Panc1 (cell line): ENCODE data around the gene R3HDM4. TPM values are rescaled to one million over a fixed set of nuclear protein-coding genes. Genes with fewer than 3 reads are reported as not detected.

ENCODE experiments used
- ATAC-seq: fragments of 200-7000 bp; cut with Tn5 transposase; 2 replicates; pipeline ENCODE4 v1.9.1; 2020; ENCODE audit warnings: mild to moderate bottlenecking, moderate library complexity
- BruUV-seq: library from RNA; stranded (reverse); fragments of 400-500 nt; replicated peaks from 2 replicates; lab custom pipeline; 2021; lab: Mats Ljungman, UMichigan
- CTCF ChIA-PET: fragments of 300-600 bp; sonication (Branson Sonifier 250); formaldehyde crosslinking; loops from one replicate; lab custom pipeline; 2022; ENCODE audit warnings: antibody characterized with exemption; lab: Charles Lee
- POLR2A ChIA-PET: fragments of 300-600 bp; sonication (Branson Sonifier 250); formaldehyde crosslinking; loops from one replicate; lab custom pipeline; 2022; ENCODE audit warnings: antibody characterized with exemption; lab: Charles Lee
- DNase-seq: peaks from one replicate; pipeline ENCODE4 v3.0.0-alpha.2; 2010; ENCODE audit warnings: low read depth, low spot score
- H3K27ac ChIP-seq: 2 replicates; pipeline ENCODE4 v1.5.1; 2011; ENCODE audit warnings: mild to moderate bottlenecking, low read length, inconsistent platforms
- H3K27me3 ChIP-seq: fragments of 200-500 bp; sonication (Bioruptor generic); 2 replicates; pipeline ENCODE4 v1.6.0; 2014; ENCODE audit warnings: low read length, inconsistent platforms; ENCODE audit not compliant: control insufficient read depth, insufficient read depth
- H3K36me3 ChIP-seq: fragments of 200-500 bp; sonication (Bioruptor generic); 2 replicates; pipeline ENCODE4 v1.5.1; 2014; ENCODE audit warnings: inconsistent platforms, mild to moderate bottlenecking, low read length, moderate library complexity; ENCODE audit not compliant: control insufficient read depth, insufficient read depth
- H3K4me1 ChIP-seq: 2 replicates; pipeline ENCODE4 v1.5.1; 2011; ENCODE audit warnings: inconsistent platforms, mild to moderate bottlenecking, low read length, moderate library complexity; ENCODE audit not compliant: control insufficient read depth, insufficient read depth
- H3K4me3 ChIP-seq, 2 experiments: 2 replicates each; pipeline ENCODE4 v1.5.1; 2011 to 2012; ENCODE audit warnings: low read depth in 2 of 2, low read length in 2 of 2, mild to moderate bottlenecking in 2 of 2, inconsistent platforms in 1 of 2, moderate library complexity in 1 of 2
- H3K9me3 ChIP-seq: fragments of 200-500 bp; sonication (Bioruptor generic); 2 replicates; pipeline ENCODE4 v1.5.1; 2014; ENCODE audit warnings: low read depth, mild to moderate bottlenecking, inconsistent platforms, low read length, moderate library complexity; ENCODE audit not compliant: control insufficient read depth, insufficient read depth
- POLR2AphosphoS5 ChIP-seq: IDR thresholded peaks from 2 replicates; pipeline ENCODE4 v1.6.1; 2012; ENCODE audit warnings: mild to moderate bottlenecking, low read depth, low read length, moderate library complexity
- SIN3A ChIP-seq: IDR thresholded peaks from 2 replicates; pipeline ENCODE4 v1.6.1; 2012; ENCODE audit warnings: low read depth, mild to moderate bottlenecking, low read length, moderate library complexity, borderline replicate concordance; ENCODE audit not compliant: insufficient read depth
- TCF7L2 ChIP-seq: IDR thresholded peaks from 2 replicates; pipeline ENCODE4 v1.6.1; 2011; ENCODE audit warnings: mild to moderate bottlenecking, low read depth, low read length, inconsistent platforms
- in situ Hi-C: cut with HindIII; loops from 2 replicates; pipeline ENCODE4 v1.10.0; 2016; ENCODE audit warnings: low sequenced_read_pairs, low pct_unique_long_range_greater_than_20kb
- intact Hi-C: fragments of 100-400 bp; cut with micrococcal nuclease; formaldehyde crosslinking; loops from one replicate; pipeline ENCODE4 v1.10.0; 2022; ENCODE audit not compliant: unreplicated experiment
- total RNA-seq: library from RNA; stranded (reverse); gene quantifications from one replicate; pipeline ENCODE4 v1.2.1, GENCODE V29; 2021; ENCODE audit not compliant: unreplicated experiment
- TF ChIP-seq, protein P1 (sequence below), 2 experiments: IDR thresholded peaks; 2 replicates each; pipeline ENCODE4 v1.6.1; 2011 to 2012; ENCODE audit warnings: low read depth in 2 of 2, control low read depth in 1 of 2, low read length in 1 of 2, mild to moderate bottlenecking in 1 of 2, moderate library complexity in 1 of 2; ENCODE audit not compliant: insufficient read depth in 1 of 2
- TF ChIP-seq, protein P2 (sequence below): fragments of 450-650 bp; IDR thresholded peaks from 2 replicates; pipeline ENCODE4 v1.5.1; 2017; ENCODE audit warnings: mild to moderate bottlenecking

The R3HDM4 gene
- total RNA-seq, 1 experiment from 2014 or later, result 43.5 TPM

DNA sequence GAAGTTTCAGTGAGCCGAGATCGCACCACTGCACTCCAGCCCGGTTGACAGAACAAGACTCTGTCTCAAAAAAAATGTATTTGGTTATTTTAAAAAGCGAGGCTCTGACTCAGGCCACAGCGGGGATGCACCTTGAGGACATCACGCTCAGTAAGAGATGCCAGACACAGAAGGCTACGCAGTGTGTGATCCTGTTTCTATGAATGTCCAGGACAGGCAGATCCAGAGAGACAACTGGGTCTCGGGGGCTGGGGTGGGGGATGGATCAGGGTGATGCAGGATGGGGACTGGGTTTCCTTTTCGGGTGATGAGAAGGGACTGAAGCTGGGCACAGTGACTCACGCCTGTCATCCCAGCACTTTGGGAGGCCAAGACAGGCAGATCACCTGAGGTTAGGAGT lies 25.4 kb downstream of the R3HDM4 start:
- H3K9me3 ChIP-seq, result no peaks in the 10 kb centered on the region
- H3K4me1 ChIP-seq, result no peaks in the 10 kb centered on the region
- intact Hi-C loops, result no loop called here
- POLR2A ChIA-PET, result no interaction called here
- BruUV-seq, result no TSS peak
- in situ Hi-C loops, result no loop called here
- no peak overlapping the region for H3K4me3 ChIP-seq
- TF ChIP-seq POLR2AphosphoS5 (no peak), SIN3A (no peak), TCF7L2 (no peak)
- TF ChIP-seq, protein P1, sequence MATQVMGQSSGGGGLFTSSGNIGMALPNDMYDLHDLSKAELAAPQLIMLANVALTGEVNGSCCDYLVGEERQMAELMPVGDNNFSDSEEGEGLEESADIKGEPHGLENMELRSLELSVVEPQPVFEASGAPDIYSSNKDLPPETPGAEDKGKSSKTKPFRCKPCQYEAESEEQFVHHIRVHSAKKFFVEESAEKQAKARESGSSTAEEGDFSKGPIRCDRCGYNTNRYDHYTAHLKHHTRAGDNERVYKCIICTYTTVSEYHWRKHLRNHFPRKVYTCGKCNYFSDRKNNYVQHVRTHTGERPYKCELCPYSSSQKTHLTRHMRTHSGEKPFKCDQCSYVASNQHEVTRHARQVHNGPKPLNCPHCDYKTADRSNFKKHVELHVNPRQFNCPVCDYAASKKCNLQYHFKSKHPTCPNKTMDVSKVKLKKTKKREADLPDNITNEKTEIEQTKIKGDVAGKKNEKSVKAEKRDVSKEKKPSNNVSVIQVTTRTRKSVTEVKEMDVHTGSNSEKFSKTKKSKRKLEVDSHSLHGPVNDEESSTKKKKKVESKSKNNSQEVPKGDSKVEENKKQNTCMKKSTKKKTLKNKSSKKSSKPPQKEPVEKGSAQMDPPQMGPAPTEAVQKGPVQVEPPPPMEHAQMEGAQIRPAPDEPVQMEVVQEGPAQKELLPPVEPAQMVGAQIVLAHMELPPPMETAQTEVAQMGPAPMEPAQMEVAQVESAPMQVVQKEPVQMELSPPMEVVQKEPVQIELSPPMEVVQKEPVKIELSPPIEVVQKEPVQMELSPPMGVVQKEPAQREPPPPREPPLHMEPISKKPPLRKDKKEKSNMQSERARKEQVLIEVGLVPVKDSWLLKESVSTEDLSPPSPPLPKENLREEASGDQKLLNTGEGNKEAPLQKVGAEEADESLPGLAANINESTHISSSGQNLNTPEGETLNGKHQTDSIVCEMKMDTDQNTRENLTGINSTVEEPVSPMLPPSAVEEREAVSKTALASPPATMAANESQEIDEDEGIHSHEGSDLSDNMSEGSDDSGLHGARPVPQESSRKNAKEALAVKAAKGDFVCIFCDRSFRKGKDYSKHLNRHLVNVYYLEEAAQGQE (IDR thresholded peaks at IDR 0.05; ENCODE audit: insufficient read depth in 1 of 2, low read depth in 2 of 2, low read length in 1 of 2), result no peak
- TF ChIP-seq, protein P2, sequence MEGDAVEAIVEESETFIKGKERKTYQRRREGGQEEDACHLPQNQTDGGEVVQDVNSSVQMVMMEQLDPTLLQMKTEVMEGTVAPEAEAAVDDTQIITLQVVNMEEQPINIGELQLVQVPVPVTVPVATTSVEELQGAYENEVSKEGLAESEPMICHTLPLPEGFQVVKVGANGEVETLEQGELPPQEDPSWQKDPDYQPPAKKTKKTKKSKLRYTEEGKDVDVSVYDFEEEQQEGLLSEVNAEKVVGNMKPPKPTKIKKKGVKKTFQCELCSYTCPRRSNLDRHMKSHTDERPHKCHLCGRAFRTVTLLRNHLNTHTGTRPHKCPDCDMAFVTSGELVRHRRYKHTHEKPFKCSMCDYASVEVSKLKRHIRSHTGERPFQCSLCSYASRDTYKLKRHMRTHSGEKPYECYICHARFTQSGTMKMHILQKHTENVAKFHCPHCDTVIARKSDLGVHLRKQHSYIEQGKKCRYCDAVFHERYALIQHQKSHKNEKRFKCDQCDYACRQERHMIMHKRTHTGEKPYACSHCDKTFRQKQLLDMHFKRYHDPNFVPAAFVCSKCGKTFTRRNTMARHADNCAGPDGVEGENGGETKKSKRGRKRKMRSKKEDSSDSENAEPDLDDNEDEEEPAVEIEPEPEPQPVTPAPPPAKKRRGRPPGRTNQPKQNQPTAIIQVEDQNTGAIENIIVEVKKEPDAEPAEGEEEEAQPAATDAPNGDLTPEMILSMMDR, result no peak
- ATAC-seq, result no peak
- H3K36me3 ChIP-seq, result no peaks in the 10 kb centered on the region
- no peak for DNase-seq
- no peak overlapping the region for H3K27ac ChIP-seq
- H3K27me3 ChIP-seq, result no peaks in the 10 kb centered on the region
- CTCF ChIA-PET, result no interaction called here

DNA sequence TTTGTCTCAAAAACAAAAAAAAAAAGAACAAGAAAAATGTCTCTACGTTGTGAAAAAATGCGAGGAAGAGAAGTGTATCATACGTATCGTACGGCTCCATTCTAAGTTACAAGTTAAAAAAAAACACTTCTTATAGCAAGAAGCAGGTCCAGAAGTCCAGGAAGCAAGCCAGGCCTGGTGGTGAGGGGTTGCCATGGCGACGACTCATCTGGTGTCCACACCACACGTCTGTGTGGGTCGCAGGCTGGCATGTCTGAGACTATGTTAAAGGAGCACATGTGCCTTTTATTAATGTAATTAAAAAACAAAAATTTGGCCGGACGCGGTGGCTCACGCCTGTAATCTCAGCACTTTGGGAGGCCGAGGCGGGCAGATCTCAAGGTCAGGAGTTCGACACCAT lies 25.9 kb downstream of the R3HDM4 start:
- CTCF ChIA-PET, result no interaction called here
- ATAC-seq (no peak), DNase-seq (no peak)
- Histone ChIP-seq H3K27ac (no peak overlapping the region), H3K27me3 (no peaks in the 10 kb centered on the region), H3K36me3 (no peaks in the 10 kb centered on the region), H3K9me3 (no peaks in the 10 kb centered on the region), H3K4me1 (no peaks in the 10 kb centered on the region), H3K4me3 (no peak overlapping the region)
- TF ChIP-seq SIN3A, result no peak
- TF ChIP-seq, protein P2, result no peak
- TF ChIP-seq POLR2AphosphoS5, result no peak
- TF ChIP-seq, protein P1 (IDR thresholded peaks at IDR 0.05; ENCODE audit: insufficient read depth in 1 of 2, low read depth in 2 of 2, low read length in 1 of 2), result no peak
- TF ChIP-seq TCF7L2, result no peak
- POLR2A ChIA-PET, result no interaction called here
- in situ Hi-C loops (no loop called here), intact Hi-C loops (no loop called here)
- BruUV-seq, result no TSS peak
